Esophagus muscularis mucosa (tissue), 4 donors: ENCODE measurements around the gene CAGE1.

Experiments
- EP300 ChIP-seq: sonication (generic); formaldehyde crosslinking; IDR thresholded peaks from one replicate; pipeline ENCODE4 v1.6.1; 2017; ENCODE audit warnings: antibody characterized with exemption
- POLR2A ChIP-seq: fragments of 450-650 bp; IDR thresholded peaks from one replicate; pipeline ENCODE4 v1.6.1; 2017; ENCODE audit warnings: antibody characterized with exemption, moderate library complexity, mild to moderate bottlenecking, low read depth
- TF ChIP-seq, protein P1 (sequence below), 3 experiments: fragments of 200-600 bp in 2 of 3; fragments of 450-650 bp in 1 of 3; sonication (generic) in 2 of 3; IDR thresholded peaks; one replicate each; pipeline ENCODE4 v1.5.1; 2017 to 2019; ENCODE audit warnings: antibody characterized with exemption in 3 of 3, mild to moderate bottlenecking in 2 of 3, moderate library complexity in 1 of 3

DNA sequence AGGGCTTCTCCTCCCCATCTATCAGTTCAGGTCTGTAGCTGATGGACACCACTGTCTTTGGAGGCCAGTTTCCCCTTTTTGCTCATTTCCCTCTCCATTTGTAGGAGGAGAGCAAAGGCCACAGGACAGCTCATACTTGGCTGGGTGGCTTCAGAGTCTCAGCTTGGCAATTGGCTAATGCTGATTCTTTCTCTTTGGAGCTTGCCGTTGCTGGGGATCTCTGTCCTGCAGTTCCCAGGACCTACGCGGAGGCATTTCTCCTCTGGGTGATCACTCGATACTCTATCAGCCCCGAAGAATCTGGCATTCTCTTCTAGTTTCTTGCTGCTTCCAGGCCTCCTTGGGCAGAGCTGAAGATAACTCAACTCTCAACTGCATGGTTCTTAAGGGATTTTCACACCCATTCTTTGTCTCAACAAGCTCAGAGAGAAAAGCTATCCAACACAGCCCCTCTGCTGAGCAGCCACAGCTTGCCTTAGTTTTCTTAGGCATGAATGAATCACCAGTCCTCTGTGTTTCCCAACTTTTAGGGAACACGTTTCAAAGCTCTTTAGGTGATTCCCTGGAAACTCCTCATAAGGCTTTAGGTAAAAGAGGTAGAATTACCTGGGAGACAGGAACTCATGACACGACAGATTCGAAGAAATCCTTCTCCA, 57.3 kb downstream of the CAGE1 start:
- TF ChIP-seq, protein P1, sequence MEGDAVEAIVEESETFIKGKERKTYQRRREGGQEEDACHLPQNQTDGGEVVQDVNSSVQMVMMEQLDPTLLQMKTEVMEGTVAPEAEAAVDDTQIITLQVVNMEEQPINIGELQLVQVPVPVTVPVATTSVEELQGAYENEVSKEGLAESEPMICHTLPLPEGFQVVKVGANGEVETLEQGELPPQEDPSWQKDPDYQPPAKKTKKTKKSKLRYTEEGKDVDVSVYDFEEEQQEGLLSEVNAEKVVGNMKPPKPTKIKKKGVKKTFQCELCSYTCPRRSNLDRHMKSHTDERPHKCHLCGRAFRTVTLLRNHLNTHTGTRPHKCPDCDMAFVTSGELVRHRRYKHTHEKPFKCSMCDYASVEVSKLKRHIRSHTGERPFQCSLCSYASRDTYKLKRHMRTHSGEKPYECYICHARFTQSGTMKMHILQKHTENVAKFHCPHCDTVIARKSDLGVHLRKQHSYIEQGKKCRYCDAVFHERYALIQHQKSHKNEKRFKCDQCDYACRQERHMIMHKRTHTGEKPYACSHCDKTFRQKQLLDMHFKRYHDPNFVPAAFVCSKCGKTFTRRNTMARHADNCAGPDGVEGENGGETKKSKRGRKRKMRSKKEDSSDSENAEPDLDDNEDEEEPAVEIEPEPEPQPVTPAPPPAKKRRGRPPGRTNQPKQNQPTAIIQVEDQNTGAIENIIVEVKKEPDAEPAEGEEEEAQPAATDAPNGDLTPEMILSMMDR (IDR thresholded peaks at IDR 0.05): no peak
- TF ChIP-seq EP300 (no peak), POLR2A (no peak)
